Measurements from ENCODE around the gene NOVA2.

DNA sequence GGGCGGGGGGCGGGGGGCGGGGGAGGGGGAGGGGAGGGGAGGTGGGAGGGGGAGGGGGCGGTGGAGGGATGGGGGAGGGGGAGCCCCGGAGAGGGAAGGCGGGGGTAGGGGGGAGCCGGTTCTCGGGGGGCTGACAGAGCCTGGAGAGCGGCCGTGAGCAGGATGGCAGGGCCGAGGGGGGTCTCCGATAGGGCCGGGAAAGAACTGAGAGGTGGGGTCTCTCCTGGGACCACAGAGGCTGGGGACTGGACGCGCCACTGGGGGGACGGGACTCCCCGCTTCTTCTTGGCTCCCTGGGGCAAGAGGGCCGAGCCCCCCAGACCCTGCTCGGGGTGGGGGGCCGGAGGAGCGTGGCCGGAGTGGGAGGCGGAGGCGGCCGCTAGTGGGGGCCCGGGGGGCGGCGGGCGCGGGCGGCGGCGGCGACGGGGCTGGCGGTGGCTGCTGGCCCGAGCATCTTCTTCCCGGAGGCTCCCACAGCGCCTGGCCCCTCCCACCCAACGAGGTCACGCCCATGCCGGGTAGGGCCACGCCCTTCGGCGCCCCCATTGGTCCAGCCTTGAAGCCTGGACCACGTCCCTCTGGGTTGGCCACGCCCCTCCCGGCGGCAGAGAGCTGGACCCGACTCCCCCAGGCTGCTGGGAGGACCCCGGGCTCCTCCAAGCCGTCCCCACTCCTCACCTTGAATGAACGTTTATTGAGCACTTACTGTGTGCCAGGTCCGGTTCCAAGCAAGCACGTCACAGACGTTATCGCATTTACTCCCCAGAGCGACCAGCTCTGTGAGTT, at the start of gene NOVA2:
- TF ChIP-seq, protein P1, sequence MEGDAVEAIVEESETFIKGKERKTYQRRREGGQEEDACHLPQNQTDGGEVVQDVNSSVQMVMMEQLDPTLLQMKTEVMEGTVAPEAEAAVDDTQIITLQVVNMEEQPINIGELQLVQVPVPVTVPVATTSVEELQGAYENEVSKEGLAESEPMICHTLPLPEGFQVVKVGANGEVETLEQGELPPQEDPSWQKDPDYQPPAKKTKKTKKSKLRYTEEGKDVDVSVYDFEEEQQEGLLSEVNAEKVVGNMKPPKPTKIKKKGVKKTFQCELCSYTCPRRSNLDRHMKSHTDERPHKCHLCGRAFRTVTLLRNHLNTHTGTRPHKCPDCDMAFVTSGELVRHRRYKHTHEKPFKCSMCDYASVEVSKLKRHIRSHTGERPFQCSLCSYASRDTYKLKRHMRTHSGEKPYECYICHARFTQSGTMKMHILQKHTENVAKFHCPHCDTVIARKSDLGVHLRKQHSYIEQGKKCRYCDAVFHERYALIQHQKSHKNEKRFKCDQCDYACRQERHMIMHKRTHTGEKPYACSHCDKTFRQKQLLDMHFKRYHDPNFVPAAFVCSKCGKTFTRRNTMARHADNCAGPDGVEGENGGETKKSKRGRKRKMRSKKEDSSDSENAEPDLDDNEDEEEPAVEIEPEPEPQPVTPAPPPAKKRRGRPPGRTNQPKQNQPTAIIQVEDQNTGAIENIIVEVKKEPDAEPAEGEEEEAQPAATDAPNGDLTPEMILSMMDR (conservative IDR thresholded peaks at IDR 0.05; ENCODE audit: low read depth, low read length), result no peak
- TF ChIP-seq EZH2 (IDR thresholded peaks at IDR 0.05; ENCODE audit: borderline replicate concordance, low read depth, low read length, poor library complexity, severe bottlenecking), result no peak

All from A673 (cell line).